Embryonic facial prominence (tissue), 1 donor: Measurements from ENCODE around the gene MIDN.
"Not testable (repeated sequence)": the region's sequence is repeated elsewhere in the genome, so short reads cannot be mapped to it uniquely, and the experiment has no call there.

ENCODE experiments used
- DNase-seq: peaks from one replicate; pipeline ENCODE4 v3.0.0-alpha.2; 2016; ENCODE audit errors: extremely low spot score

The MIDN gene

DNA sequence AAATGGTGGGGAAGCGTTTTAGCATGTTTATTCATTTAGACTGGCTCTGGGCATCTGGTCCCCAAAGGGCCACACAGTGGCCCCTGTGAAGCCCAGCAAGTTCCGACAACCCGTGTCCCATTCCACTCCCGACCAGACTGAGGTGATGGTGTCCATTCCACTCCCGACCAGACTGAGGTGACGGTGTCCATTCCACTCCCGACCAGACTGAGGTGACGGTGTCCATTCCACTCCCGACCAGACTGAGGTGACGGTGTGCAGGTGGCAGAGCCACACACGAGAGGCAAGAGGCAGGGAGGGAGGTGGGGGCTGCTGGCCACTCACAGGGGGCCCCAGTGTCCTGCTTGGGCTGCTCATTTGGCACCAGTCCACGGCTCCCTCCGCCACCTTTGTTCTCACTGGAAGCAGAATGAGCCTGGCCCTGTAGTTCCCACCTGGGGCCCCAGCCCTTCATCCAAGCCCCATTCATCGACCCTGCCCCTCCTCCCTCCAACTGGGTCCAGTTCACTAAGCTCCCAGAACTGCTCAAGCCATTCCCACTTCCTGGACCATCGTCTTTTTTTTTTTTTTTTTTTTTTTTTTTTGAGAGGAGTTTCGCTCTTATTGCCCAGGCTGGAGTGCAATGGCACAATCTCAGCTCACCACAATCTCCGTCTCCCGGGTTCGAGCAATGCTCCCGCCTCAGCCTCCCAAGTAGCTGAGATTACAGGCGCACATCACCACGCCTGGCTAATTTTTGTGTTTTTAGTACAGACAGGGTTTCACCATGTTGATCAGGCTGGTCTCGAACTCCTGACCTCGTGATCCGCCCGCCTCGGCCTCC, 1.9 kb upstream of the MIDN start:
- DNase-seq, result not testable (repeated sequence)

DNA sequence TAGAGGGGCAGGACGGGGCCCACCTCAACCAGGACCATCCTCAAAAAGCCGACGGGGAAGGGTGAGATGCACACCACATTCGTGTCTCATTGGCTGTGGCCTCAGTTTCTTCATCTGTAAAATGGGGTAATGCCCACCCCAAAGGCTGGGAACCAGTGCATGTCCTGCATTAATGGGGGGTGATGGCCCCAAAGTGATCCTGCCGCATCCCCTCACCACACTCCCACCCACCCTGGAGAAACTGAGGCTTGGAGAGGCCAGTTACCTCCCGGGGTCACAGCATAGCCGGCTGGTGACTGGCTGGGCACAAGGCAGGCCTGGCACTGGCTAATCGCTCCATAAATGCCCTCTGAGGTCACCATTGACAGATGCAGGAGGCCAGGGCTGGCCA, 640 bp upstream of the MIDN start:
- DNase-seq, result no peak

DNA sequence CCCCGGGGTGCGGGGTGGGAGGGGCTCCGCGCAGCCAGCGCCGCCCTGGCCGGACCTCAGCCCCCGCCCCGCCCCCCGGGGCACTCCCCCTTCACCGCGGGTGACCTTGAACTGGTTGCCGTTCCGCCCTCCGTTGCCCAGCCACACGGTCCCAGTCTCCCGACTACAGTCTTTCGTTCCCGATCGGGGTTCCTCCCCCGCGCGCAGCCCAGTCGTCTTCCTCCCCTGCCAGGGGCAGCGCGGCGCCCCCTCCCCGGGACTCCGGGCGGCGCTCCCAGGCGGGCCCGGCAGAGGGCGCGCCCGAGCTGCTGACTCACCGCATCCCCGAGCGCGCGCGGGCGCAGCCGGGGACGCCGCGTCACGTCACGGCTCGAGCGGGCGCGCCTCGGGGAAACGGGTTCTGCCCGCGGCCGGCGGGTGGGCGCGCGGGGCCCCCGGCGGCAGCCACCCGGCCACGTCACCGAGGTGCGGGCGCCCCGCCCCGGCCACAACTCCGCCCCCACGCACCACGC, 459 bp downstream of the MIDN start:
- no peak for DNase-seq

DNA sequence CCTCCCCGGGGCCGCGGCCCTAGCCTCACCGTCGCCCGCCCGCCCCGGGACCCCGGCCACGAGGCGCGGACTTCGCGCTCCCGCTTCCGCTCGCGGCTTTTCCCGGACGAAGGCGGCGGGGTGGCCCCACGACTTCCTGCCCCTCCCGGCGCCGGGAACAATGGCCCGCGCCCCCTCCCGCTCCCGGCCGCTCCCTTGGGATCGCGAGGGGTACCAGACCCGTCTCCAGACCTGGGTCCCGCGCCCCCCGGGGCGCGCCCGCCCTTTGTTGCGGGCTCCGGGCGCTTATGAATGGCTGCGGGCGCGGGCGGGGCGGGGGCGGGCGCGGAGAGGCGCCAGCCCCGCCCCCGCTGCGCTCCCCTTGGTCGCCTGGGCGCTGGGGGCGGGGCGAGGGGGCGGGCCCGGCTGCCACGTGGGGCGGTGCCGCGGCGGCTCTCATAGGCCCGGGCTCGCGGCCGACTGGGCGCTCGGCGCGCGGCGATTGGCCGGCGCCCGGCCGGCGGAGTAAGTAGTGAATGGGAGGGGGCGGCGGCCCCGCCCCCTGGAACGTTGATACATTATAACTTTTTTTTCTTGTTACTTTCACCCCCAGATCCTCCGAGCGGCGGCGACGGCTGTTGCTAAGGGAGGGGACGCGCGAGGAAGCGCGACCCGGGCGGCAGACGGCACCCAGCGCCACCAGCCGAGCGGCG, 1.1 kb downstream of the MIDN start:
- peak; percentile 94 for DNase-seq

DNA sequence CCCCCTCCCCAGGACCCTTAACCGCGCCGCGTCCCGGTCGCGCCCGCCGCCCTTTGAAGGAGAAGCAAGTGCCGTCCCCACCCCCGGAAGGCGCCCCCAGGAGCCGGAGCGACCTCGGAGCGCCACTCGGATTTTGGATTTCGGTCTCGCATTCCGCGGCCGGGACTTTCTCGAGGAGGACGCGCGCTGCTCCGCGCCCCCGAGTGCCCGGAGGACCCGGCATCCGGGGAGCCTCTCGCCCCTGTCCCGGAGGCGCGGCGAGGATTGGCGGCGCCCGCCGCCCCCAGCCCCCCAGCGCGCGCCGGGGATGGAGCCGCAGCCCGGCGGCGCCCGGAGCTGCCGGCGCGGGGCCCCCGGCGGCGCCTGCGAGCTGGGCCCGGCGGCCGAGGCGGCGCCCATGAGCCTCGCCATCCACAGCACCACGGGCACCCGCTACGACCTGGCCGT, 1.6 kb downstream of the MIDN start:
- DNase-seq, result no peak

DNA sequence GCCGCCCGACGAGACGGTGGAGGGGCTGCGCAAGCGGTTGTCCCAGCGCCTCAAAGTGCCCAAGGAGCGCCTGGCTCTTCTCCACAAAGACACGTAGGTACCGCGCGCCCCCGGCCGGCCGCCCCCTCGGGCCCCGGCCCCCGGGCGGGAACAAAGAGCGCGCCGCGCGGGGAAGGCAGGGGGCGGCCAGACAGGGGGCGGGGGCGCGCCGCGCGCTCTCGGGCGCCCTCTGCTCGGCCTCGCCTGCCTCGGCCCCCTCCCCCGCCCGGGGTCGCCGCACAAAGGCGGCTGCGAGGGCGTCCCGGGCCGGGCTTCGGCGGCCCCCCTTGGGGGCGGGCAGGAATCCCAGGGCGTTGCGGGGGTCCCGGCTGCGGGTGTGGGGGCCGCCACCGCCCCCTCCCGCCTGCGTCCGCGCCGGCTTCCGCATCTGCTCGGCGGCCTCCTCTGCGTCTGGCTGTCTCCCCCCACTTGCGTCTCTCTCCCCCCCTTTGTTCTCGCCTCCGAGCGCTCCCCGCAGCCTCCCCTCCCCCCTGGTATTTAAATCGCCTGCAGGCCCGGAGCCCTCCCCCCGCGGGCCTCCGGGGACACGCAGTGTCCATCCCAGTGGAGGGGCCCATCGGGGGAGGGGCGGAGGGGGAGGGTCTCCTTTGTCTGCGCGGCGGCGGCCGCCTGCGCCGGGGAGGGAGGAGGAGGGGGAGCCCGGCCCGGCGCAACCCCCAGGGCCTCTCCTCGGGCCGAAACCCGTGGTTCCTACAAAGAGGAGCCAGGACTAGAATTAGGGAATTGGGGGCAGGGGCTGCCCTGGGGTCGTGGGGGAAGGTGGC, 2.3 kb downstream of the MIDN start:
- no peak for DNase-seq

DNA sequence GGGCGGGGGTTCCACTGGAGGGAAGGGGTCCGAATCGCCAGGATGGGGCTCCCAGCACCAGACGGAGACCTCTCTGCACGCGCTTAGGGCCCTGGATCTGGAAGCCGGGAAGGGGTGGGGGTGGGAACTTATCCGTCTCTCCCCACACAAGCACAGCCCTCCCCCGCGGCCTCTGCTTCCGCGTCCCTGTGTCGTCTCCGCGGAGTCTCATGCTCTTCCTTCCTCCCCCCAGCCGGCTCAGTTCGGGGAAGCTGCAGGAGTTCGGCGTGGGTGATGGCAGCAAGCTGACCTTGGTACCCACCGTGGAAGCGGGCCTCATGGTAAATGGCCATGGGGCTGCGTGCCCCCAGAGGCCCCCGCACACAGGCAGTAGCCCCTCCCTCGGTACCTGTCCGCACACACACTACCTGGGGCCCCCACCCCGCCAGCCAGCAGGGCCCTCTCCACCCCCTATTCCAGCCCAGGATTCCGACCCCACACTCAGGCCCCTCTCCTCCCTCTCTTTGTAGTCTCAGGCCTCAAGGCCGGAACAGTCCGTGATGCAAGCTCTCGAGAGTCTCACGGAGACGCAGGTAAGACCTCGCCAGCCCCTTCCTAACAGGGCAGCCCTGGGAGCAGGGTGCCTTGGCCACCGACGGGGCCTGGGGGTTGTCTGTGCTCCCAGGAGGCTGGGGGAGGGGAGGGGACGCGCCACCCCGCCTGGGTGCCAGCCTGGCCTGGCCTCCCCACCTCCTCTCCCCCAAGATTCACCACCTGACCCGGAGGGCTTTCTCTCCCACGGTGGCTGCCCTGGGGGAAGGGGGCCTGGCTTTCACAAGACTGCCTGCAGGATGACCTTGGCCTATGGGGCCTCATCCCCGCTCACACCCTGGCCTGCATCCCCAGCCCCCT, 3.2 kb downstream of the MIDN start:
- DNase-seq, result no peak

DNA sequence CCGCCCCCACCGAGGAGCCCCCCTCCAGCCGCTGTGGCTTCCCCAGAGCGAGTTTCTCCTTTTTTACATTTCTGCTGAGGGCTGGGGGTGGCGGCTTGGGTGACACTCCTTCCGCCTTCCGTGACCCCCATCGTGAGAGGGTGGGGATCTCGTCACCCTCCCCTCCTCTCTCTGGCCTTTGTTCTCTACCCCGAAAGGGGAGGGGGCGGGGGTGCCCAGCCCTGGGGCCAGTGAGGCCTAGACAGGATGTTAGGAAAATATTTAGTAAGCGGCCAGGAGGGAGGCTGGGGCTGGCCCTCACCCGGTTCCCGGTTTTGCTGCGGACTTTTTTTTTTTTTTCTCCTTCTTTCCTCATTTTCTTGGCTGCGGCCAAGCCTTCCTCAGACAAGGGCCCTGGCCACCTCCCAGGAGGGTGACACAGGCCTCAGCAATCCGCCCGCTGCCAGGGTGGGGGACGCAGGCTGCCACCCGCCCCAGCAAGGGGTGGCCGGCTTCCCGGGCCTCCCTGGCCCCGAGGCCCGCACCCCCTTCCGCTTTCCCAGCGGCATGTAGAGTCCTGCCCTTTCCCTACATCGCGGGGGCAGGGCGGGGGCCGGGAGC, 3.9 kb downstream of the MIDN start:
- no peak for DNase-seq

DNA sequence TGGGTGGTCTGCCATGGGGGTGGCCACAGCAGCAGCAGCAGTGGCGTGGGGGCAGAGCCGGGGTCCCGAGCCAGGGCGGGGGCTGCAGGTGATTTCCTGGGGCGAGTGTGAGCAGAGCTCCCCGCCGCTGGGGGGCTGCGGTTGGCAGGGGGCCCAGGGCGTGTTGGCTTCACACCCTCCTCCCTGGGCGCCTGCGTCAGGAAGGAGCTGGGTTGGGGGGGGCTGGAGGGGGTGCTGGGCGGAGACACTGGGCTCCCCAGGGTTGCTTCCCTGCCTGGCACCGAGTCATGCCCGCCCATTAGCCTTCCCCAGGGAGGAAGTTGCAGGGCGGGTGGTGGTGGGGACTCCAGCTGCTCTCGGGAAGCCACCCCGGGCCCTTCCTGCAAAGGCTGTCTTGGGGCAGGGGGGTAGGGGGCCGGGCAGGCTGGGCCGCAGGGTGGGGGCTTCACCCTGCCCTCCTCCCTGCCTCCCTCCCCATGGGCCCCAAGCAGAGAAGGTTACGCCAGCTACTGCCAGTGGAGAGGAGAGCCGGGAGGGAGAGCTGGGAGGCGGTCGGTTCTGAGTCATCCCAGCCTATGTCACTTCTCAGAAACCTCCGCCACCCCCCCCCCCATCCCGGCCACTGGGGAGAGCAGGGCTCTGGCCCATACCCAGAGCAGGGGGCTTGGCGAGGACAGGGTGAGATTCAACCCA, 4.6 kb downstream of the MIDN start:
- no peak for DNase-seq

DNA sequence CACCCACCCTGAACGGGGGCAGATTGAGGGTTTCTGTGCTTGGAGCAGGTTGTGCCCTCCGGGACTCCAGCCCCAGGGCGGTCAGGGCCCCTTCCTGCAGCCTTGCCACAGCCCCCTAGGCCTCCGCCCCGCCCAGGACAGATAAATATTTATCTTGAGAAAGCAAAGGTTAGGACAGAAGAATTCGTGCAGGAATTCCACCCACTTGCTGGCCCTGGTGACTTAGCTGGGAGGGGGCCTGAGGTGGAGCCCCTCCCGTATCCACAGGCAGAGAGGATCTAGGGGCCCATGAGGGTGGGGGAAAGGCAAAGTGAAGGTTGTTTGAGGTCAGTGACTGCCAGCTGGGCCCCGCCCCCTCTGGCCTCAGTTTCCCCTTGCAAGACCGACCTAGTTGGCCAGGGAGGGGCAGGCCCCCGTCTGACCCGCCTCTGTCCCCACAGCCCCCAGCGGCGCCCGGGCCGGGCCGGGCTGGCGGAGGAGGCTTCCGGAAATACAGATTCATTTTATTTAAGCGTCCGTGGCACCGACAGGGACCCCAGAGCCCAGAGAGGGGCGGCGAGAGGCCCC, 5.2 kb downstream of the MIDN start:
- no peak for DNase-seq

DNA sequence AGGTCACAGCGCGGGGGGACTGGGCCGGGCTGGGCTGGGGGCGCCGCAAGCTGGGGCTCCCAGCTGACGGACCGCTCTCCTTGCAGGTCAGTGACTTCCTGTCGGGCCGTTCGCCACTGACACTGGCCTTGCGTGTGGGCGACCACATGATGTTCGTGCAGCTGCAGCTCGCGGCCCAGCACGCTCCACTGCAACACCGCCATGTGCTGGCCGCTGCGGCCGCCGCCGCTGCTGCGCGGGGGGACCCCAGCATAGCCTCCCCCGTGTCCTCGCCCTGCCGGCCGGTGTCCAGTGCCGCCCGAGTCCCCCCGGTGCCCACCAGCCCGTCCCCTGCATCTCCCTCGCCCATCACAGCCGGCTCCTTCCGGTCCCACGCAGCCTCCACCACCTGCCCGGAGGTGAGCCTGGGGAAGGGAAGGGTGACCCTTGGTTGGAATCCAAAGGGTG, 5.7 kb downstream of the MIDN start:
- no peak for DNase-seq

DNA sequence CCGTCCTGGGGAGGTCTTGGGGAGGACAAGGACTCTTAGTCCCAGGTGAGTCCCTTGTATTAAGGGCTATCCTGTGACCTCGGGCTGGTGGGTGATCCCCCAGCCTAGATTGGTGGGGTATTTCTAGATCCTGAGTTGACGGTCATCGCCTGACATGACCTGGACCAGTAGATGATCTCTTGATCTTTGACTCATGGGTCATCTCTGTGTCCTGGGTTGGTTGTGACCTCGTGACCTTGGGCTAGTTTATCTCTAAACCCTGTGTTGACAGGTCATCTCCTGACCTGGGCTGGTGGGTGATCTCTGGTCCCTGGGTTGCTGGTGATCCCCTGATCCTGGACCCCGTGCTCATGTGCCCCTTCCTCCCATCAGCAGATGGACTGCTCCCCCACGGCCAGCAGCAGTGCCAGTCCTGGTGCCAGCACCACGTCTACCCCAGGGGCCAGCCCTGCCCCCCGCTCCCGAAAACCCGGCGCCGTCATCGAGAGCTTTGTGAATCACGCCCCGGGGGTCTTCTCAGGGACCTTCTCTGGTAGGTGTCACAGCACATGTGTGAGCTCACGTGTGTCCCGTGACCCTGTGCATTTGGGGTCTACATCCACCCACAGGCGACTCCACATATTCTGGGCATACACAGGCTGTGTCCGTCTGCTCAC, 6.3 kb downstream of the MIDN start:
- no peak for DNase-seq

DNA sequence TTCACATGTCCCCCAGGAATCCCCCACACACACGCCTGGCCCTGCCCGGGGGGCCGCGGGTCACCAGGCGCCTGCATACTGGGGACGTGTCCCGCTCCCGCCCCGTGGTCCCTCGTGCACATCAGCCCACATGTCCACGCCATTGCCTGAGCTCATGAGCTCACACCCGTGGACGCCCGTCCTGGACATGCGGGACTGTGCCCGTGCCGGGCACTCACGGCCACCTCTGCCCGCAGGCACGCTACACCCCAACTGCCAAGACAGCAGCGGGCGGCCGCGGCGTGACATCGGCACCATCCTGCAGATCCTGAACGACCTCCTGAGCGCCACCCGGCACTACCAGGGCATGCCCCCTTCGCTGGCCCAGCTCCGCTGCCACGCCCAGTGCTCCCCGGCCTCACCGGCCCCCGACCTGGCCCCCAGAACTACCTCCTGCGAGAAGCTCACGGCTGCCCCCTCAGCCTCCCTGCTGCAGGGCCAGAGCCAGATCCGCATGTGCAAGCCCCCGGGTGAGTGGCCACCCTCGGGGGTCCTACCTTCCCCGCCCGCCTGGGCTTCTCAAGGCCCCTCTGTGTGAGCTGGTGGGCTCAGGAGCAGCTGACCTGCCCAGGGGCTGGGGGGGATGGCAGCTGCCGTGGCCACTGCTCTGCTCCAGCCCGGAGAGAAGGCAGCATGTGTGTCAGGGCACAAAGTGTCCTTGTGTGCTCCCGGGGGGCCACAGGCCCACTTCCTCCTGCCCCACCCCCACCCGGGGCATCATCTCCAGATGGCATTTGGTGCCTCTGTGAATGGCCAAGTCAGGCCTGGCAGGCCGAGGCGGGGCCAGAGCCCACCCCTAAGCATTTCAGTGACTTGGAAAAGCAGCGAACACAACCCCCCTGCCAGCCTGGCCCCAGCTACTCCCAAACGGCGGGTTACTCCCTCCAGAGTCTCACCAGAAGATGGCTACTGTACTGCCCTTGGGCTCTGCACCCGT, 7.1 kb downstream of the MIDN start:
- no peak for DNase-seq

DNA sequence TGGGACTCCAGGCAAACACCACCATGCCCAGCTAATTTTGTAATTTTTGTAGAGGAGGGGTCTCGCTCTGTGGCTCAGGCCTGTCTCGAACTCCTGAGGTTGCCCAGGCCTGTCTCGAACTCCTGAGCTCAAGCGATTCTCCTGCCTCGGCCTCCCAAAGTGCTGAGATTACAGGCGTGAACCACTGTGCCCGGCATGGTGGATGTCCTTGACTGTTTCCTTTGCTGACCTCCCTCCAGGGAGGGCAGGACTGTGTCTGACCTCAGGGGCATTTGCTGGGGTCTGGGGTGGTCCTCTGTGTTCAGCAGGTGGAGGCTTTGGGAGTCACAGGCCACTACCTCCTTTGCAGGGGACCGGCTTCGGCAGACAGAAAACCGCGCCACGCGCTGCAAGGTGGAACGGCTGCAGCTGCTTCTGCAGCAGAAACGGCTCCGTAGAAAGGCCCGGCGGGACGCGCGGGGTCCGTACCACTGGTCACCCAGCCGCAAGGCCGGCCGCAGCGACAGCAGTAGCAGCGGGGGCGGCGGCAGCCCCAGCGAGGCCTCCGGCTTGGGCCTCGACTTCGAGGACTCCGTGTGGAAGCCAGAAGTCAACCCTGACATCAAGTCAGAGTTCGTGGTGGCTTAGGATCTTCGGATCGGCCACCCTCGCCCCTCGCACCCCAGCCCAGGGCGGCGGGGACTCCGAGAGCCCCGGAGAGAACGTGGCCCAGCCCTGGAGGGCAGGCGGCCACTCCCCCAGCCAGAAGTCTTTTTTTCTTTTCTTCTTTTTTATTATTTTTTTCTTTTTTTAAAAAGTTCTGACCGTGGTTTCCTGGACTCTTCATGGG, 8.5 kb downstream of the MIDN start:
- DNase-seq, result no peak

DNA sequence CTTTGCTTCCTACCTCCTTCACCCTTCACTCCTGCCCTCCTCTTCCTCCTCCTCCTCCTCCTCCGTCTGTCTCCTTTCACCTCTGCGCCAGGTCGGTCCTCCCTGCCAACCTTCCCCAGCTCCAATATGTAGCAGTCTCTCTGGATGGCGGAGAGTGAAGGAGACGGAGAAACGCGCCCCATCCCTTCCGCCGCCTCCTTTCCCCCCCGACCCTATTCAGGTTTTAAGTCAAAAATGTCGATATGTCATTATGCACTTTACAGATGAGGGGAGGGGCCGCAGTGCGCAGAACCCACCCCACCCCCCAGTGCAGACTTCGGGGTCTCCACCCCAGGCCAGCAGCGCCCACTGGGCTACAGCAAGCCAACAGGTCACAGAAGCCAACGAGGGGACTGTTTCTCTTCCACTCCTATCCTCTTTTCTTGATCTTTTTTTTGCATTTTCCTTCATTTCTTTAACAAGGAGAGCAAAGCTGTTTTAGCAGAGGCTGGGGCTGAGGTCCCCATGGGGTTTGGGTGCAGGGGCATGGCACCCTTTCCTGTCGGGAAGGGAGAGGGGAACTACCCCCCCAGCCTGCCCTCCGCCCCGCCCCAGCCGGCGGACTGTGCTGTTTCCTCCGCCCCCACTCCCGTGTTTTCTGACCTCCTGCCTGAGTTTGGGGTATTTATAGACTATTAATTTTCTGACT, 9.2 kb downstream of the MIDN start:
- no peak for DNase-seq

DNA sequence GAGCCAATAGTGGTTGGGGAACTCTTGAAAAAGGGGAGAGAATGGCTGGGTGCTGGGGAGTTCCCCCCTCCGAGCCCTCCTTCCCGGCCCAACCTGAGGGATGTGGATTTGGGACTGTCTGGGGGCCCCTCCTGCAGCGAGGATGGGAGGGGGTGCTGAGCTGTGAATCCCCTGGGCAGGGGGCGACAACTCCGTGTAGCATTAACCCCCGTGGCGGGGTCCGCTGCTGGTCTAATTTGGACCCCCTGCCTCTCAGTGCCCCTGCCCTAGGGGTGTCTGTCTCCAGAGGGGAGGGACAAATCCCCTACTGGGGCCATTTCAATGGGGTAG, 9.7 kb downstream of the MIDN start:
- DNase-seq, result no peak
